ENCODE measurements around the gene LRRC7.
"Not testable (repeated sequence)": the region's sequence is repeated elsewhere in the genome, so short reads cannot be mapped to it uniquely, and the experiment has no call there.

LRRC7 gene

DNA sequence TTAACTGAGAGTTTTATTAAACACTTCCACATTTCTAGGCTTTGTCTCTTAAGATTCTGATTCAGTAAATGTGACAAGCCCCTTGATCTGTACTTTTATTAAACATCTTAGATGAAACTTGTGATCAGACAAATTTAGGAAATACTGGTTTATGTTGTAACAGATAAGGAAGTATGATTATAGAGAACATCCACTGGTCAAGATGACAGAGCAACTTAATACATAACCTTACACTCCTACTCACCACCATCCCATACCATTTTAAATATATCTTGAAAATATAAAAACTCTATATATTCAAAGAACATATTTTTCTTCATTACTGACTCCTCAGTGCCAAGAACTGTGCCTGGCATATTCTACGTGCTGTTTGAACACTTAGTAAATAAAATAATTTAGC lies 420.2 kb downstream of the LRRC7 start:
- no peak for DNase-seq

DNA sequence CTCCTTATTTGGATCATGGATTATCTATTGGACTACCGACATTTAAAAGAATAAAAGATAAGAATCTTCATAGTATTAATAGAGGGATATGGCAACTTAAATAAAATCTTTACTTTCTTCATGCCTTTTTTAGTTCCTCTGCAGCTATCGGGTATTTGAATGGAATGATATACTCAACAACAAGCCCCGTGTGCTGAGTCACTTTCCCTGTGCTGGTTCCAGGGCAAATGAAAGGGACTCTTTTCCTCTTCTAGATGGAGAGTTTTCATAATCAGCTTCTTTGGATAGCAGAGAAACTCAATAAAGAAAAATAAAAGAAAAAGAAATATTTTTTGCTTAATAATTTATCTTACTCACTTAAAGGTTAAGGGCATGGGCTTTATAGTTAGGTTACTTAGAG lies 423.9 kb downstream of the LRRC7 start:
- DNase-seq = peak; percentile 26

DNA sequence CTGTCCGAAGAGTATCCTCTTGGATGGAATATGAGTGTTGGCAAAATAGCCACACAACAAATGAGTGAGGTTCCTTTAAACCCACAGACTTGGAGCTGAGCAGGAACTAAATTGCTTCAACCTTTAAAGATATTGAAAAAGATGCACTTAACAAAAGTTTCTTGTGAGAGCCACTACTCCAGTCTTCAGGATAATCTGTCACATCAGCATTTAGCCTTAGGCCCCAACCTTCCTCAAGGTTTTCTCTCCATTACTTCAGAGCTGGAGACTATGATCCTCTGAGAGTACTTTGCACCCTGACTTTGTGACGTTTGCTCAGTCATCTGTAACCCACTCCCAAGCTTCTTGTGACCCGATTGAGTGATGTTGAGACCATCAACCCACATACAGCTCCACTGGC lies 424.9 kb downstream of the LRRC7 start:
- DNase-seq = no peak

DNA sequence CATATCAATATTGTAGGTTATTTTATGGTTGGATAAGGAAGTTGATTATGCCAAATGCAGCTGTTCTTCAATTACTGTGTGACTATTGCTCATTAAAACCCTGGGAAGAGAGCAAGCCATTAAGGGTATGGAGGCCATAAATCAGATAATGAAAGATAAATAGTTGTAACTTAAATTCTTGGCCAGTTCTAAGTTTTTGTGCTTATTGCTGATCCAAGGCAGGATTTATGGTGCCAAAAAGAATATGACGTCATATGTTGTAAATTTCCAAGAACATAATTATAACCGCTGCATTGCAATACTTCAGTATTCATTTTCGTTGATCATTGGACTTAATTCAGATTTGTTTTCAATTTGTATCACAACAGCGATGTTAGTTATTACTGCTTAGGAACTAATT lies 426.1 kb downstream of the LRRC7 start:
- peak; percentile 66 for DNase-seq

DNA sequence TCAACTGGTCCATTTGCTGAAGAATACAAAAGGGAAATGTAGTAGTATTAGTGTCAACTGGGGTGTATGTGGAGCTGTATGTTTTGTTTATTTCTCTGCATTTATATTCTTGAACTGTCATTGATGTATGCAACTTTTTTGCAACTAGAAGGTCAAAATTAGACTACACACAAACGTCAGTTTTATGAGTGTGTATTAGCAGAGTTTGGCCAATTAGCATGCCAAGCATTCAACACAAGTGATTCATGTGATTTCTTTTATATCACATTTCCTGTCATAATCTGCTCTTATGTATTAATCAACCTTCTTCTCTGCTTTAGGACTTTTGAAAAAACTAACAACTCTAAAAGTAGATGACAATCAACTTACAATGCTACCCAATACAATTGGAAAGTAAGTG lies 426.5 kb downstream of the LRRC7 start:
- DNase-seq = peak; percentile 66

DNA sequence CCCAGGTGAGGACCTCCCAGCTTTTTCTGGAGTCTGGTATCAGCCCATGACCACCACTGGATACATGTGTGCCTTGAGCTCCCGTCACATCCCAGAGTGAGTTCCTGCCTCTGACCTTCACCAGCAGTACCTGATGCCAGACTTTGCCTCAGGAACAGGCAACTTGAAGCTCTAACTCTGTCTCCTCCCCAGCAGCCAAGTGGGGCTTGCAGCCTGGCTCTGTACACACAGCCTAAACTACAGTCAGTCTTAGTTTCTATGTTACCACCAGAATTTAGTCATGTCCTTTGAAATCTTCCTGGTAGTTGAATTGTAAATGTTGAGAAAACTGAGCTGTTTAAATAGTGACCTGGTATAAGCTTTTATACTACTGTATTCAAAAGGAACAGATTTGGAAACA lies 431.1 kb downstream of the LRRC7 start:
- DNase-seq = no peak

DNA sequence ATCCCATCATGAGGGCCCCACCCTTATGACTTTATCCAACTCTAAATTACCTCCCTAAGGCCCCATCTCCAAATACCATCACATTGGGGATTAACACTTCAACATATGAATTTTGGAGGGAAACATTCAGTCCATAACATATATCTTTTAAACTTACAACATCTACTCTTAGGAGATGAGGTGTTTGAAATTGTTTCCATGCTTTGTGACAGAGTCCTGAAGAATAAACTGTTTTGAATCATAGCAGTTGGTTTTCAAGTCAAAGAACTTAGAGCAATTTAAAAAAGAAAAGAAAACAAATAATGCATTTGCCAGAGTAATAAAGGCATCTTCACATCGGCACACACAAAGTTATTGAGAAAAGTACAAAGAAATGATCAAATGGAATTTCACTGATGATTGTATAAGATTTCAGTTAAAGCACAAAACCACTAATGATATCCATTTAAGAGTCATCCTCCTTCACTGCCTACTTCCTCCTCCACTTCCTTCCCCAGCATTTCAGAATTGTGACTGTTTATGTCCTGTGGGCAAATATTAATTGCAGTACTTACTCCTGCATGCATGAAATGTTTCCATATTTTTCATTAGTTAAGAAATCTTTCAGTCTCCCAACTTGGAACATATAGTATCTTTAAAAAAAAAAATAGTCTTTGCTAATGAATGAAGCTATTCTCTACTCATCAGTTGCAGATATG lies 435.6 kb downstream of the LRRC7 start:
- DNase-seq = peak; percentile 16

DNA sequence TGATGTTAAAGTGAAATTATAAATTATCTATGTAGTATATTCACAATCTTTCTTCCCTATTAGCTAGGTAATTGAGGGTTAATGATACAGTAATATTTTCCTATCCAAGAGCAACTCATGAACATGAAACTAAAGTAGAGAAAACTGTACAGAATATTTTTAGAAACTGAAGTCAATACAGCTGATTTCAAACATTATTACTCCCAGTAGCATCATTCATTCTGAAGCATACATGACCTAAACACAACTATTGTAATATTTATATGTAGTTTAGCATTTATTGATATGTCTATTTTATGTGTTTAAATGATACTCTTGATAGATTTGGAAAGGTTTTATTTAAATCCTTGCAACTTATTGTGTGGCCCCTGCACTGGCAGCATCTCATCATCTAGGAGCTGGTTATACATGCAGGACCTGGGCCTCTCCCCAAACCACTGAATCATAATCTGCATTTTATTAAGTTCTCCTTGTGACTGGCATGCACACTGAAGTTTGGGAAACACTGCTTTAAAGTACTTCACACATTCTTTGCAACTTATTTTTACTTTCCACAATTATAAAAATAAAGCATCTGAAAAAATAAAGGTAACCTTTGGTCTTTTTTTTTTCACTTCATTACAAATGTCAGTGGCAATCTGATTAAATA lies 437.8 kb downstream of the LRRC7 start:
- no peak for DNase-seq

DNA sequence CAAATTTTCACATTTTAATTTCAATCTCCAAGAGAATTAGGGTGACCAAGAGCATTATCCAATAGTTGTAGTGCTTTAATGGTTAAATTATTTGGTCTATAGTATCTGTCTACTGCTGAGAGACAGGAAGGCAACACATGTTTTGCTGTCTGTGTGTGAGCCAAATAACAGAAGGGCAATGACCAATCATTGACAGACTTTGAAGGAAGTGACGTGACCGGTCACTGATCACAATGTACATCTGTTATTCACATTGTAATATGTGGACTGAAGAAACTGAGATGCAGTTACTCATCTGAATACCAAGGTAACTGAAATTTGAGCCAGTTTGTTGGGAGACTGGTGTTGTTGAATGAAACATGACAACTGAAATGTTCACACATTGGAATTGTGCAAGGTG lies 440.9 kb downstream of the LRRC7 start:
- DNase-seq = no peak

DNA sequence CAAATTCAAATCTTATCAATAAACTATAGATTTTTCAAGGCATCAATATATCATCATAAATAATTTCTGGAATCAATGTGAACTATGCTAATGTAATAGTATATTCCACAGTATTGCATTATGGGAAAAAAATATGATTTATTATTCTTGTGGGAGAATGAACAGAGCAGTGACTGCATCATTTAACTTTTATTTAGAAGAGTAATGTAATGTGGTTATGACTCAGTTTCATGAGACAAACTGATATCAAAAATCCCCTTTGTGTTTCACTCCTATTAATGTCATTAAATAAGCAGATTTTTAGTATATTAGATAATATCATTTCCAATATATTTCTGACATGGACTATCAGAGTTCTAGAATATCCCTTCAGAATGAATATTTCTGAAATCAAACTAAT lies 450.0 kb downstream of the LRRC7 start:
- DNase-seq = no peak

DNA sequence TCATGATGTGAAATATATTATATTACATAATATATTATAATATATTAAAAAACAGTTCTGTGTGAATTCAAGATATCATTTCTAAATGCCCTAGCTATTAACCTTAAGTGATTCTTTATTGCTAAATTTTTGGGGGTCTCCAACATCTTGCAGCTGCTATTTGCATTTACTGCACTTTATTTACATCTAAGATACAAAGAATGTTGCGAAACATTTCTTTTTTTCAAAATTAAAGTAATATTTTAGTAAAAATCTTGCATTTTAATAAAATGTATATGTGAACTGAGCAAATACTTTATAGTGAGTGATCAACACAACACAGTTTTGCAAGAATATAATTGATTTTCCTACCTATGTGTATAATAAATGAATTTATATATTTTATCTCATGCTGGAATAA lies 456.6 kb downstream of the LRRC7 start:
- DNase-seq = no peak

DNA sequence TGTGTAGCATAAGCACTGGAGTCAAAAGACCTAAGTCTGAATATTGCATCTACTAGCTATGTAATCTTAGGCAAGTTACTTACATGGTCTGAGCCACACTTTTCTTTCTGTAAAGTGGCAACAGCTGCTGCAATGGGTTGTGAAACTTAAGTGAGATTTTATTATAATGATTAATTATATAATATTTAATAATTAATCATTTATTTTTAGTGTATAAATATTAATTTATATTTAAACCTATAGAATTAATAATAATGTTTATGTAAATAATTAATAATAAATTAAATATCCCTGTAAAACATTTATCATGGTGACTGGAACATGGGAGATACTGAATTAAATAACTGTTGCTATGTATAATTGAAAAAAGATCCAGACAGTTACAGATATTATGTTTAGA lies 457.3 kb downstream of the LRRC7 start:
- DNase-seq = no peak

DNA sequence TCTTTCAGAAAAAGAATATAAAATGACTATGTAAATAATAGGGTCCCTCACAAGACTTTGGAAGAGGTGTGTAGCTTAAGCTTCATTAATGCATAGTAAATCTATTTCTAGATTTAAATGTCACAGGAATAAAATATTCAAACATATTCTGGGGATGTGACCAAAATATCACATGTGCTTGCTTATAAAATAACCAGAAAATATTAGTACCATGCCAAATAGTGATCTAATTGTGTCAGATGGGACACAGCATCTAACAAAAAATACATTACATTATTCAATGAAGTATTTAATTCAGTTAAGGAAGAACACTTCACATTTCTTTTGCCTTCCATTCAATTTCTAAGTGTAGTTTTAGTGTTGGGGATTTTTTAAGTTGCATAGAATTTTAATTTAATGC lies 458.1 kb downstream of the LRRC7 start:
- DNase-seq = no peak

DNA sequence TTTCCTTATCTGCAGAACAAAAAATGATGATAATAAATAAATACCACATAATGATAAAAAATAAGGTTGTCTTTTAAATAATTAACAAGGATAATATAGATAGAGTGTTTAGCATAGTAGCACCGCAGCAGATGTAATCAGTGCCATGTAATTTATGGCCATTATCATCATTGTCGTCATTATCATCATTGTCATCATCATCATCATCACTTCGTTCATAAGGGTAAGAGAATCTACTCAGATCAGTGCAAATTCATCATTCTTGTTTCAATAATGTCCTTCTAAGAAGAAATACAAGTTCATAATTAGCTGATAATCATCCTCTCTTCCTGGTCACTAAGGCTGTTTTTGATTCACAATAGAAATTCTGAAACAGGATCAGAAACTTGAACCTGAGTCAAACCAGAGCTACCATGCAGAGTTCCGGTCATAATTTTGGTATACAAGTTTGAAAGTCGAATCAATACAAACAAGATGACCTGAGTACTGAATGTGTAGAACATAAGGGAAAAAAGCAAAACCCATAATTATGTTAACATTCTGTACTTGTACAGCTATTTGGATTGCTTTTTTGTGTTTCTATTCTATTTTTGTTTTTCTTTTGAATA lies 465.6 kb downstream of the LRRC7 start:
- no peak for DNase-seq

DNA sequence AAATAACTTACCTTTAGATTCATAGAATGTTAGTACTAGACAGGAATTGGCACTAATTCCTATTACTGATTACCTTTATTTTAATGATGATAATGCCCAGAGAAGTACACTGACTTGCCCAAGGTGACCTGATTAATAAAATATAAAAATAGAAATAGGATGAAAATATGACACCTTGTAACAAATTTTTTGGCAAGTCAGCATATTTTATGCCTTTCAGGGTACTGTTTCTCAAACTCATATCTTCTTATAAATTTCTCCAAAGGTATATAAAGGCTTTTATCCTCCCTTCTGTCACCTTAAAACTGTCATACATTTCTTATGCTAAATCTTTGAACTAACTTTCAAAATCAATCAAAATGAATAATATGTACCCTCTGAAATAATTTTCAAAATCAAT lies 466.2 kb downstream of the LRRC7 start:
- no peak for DNase-seq

DNA sequence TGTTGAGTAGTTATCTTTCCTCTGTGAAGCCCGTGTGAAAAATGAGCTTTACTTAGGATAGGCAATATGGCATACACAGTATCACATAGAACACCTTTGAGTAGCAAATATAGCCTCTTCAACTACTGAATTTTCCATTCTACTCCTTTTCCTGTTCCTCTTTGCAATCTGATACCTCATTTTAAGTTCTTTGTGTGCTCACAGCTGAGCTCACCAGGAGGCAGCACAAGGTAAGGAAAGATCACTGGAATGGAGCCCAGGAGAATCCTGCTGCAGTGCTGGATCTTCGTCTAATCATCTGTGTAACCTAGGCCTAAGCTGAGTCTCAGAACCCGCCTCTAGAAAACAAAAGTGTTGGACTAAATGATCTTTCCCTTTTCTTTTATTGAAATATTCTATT lies 466.7 kb downstream of the LRRC7 start:
- DNase-seq = peak; percentile 66

DNA sequence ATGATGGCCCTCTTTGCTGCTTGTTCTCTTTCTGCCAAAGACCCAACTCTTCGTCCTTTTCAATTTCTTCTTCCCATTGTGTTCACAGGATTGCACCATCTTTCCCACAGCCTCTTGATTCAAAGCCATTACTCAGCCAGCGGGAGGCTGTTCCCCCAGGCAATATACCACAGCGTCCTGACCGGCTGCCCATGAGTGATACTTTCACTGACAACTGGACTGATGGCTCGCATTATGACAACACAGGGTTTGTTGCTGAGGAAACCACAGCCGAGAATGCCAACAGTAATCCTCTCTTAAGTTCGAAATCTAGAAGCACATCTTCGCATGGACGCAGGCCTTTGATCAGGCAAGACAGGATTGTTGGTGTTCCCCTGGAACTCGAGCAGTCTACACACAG lies 470.3 kb downstream of the LRRC7 start:
- DNase-seq = no peak

DNA sequence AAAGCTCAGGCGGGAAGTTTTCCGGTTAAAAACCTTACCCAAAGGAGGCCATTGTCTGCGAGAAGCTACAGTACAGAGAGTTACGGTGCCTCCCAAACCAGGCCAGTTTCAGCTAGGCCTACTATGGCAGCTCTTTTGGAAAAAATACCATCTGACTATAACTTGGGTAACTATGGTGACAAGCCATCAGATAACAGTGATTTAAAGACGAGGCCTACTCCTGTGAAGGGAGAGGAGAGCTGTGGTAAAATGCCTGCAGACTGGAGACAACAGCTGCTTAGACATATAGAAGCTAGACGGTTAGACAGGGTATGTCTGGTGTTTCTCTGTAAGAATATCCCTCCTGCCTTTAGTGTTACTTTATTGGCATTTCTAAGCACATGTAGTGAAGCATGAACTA lies 471.8 kb downstream of the LRRC7 start:
- DNase-seq = no peak

DNA sequence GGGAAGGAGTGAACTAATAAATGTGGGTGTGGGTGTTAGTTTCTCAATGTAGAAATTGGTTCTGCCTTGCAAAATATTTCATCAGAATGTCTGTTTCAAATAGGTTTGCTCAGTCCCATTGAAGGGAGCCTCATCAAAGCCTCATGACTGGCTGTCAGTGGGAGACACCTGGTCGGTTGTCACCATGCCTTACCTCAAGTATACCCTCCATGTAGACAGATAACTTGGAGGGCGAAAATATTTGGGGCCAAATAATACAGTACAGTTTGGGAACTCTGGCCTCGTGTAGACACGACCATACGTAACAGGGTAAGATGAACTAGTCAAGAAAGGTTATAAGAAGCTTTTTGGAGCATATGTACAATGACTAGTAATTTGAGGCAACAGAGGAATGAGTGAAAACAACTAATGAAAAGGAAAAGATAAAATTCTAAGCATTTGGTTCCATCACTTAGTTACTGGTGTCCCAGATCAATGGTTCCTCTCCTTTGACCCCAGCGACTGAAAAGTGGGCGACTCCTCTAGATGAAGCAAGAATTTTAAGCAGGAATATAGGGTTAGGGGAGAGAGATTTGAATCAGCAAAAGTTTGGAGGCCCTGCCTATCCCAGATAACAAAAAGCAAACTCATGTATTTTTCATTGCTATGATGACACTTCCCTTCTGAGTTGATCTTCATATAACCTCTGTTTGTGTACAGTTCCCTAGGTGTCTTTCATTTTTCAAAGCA lies 473.8 kb downstream of the LRRC7 start:
- no peak for DNase-seq

DNA sequence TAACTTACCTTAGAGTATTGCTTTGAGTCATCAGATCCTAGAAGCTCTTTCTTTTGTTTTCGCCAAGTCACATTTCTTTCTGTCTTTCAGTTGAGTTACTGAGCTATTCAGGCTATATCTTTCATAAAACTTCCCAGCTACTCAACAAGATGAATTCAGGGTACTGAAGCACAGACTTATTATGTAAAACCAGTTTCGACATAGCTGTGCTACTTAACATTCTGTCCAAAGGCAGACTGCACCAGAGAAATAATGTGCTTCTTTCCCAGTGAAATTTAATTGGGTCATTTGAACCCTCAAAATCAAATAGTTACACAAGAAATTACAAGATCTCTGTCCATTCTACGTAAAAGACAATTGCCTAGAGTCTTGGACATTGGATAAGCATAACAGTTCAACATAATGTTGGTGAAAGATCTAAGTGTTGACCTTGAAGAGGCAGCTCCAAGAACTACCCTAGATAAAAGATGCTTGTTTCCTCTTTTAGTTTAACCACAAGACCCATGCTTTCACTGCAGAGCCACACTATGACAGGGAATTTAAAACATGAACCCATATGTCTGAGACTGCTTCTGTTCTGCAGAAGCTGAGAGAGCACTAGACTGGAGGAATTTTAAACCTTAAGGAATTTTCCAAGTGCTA lies 474.5 kb downstream of the LRRC7 start:
- peak; percentile 21 for DNase-seq

DNA sequence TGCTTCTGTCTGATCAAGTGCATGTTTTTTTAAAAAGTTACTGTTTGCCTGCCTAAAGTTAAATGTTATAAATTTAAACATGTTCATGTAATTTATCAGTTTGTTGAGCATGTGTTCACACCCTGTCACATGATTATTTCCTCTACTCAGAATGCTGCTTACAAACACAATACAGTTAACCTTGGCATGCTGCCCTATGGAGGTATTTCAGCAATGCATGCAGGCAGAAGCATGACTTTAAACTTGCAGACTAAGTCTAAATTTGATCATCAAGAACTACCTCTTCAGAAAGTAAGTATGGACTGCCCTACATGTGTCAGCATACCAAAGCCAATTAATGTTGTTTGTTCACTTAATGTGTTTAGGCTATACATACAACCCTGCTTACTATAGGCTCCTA lies 476.1 kb downstream of the LRRC7 start:
- DNase-seq = peak; percentile 81

DNA sequence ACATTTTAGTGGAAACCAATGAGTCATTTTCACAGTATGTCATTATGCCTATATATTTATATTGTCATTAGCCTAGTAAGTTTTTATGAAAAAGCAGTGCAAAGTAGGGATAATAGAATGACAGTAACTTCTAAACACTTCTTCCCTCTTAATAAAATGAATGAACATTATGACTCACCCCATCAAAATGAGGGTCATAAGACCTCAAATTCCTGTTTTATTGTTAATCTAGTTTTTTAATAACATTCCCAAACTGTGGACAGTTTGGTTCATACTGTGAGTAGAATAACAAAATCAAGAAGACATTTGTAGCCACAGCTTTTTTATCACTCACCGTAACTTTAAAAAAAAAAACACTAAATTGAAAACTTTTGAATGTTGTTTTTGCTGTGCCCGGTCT lies 477.1 kb downstream of the LRRC7 start:
- DNase-seq = peak; percentile 87

DNA sequence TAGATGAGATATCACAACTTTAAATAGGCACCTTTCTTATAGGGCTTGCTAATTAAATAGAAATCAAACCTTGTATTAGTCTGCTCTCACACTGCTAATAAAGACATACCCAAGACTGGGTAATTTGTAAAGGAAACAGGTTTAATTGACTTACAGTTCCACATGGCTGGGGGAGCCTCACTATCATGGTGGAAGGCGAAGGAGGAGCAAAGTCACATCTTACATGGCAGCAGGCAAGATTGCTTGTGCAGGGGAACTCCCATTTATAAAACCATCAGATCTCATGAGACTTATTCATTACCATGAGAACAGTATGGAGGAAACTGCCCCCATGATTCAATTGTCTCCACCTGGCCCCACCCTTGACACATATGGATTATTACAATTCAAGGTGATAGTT lies 477.9 kb downstream of the LRRC7 start:
- not testable (repeated sequence) for DNase-seq
